ENCODE results near the gene PIP5K1C.

The PIP5K1C gene

DNA sequence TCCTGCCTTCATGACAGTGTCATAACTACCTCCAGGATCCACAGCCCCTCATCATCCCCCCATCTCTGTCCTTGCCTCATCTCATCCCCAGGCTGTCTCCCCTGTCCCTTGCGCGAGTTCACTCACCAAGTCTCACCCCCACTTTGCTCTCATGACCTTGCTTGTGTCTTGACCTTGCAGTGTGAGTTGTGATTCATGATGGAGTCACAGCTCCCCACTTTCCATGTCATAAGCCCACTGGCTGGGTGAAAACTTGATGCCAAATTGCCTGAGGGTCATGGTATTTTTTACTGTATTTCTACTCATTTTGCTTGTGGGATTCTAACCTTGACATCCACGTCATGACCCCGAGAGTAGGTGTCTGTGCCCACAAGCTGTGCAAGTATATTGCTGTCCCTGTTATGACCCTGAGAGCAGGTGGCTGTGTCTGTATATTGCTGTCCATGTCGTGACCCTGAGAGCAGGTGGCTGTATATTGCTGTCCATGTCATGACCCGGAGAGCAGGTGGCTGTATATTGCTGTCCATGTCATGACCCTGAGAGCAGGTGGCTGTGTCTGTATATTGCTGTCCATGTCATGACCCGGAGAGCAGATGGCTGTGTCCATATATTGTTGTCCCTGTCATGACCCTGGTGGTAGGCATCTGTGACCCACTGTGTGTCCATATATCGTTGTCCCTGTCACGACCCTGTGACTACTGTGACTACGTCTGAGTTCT, 37.4 kb upstream of the PIP5K1C start:
- no peak overlapping the region for H2BK15ac ChIP-seq (ENCODE audit: low read depth, poor library complexity, severe bottlenecking)
- no peak overlapping the region for H2BK120ac ChIP-seq (ENCODE audit: low read depth, low read length)
- H3K27me3 ChIP-seq (ENCODE audit: control insufficient read depth in 1 of 2, insufficient read depth in 1 of 2, low read length in 2 of 2): peaks cover 18 to 51% of the 10 kb centered on the region in 2 experiments
- H3K27ac ChIP-seq (ENCODE audit: low read length, poor library complexity, severe bottlenecking): no peak overlapping the region
- WGBS: 87% methylated on average over 10 of the region's 10 CpGs
- H3K79me1 ChIP-seq (replicated peaks; ENCODE audit: low read length, poor library complexity, severe bottlenecking): no peaks in the 10 kb centered on the region
- H3K14ac ChIP-seq (ENCODE audit: low read length in 2 of 2): no peak overlapping the region
- no peak overlapping the region for H3K18ac ChIP-seq (ENCODE audit: low read depth in 1 of 2, low read length in 2 of 2)
- no peak overlapping the region for H4K91ac ChIP-seq (ENCODE audit: low read length)
- H4K8ac ChIP-seq (ENCODE audit: low read length): no peak overlapping the region
- H3K9ac ChIP-seq (ENCODE audit: low read length): no peak overlapping the region
- H2BK12ac ChIP-seq (ENCODE audit: low read length in 2 of 2): no peak overlapping the region
- no peaks in the 10 kb centered on the region for H3K4me1 ChIP-seq (ENCODE audit: control insufficient read depth, insufficient read depth, low read depth, low read length)
- H3K23ac ChIP-seq (ENCODE audit: low read length in 2 of 2): no peak overlapping the region
- H2AFZ ChIP-seq (ENCODE audit: low read depth, low read length): no peak overlapping the region
- H3K9me3 ChIP-seq (ENCODE audit: control insufficient read depth, low read length): no peaks in the 10 kb centered on the region
- DNase-seq: no peak
- no peak overlapping the region for H3K4me3 ChIP-seq (ENCODE audit: insufficient read depth in 1 of 2, low read depth in 1 of 2, low read length in 2 of 2)
- H2BK5ac ChIP-seq (ENCODE audit: low read depth, low read length, poor library complexity, severe bottlenecking): no peak overlapping the region
- no peak overlapping the region for H3K4me2 ChIP-seq (ENCODE audit: low read length, poor library complexity, severe bottlenecking)
- H3K36me3 ChIP-seq (ENCODE audit: control insufficient read depth in 1 of 2, insufficient read depth in 2 of 2, low read depth in 1 of 2, low read length in 2 of 2): peaks cover 0 to 2% of the 10 kb centered on the region in 2 experiments
- no peak overlapping the region for H3K4ac ChIP-seq (ENCODE audit: low read depth in 1 of 2, low read length in 2 of 2)
- no peak overlapping the region for H2AK5ac ChIP-seq (ENCODE audit: low read length, severe bottlenecking)

DNA sequence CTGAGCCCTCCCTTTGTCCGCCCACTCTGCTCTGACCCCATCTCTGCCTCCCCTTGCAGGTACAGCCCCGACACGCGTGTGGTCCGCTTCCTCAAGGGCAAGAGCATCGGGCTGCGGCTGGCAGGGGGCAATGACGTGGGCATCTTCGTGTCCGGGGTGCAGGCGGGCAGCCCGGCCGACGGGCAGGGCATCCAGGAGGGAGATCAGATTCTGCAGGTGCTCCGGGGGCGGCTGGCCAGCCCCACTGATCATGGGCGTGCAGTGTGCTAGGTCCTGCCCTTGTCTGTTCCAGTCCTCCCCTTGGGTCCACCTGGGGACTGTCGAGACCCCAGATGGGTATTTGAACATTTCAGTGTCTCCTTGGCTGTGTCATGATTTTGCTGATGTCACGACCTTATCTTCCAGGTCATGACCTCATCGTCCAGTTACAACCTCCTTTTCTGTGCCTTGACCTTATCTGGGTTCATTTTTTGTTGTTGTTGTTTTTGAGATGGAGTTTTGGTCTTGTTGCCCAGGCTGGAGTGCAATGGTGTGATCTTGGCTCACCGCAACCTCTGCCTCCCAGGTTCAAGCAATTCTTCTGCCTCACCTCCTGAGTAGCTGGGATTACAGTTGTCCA, 35.9 kb upstream of the PIP5K1C start:
- Histone ChIP-seq H3K27me3 (ENCODE audit: control insufficient read depth in 1 of 2, insufficient read depth in 1 of 2, low read length in 2 of 2) (peaks cover 18 to 51% of the 10 kb centered on the region in 2 experiments), H3K4me3 (ENCODE audit: insufficient read depth in 1 of 2, low read depth in 1 of 2, low read length in 2 of 2) (no peak overlapping the region), H4K91ac (ENCODE audit: low read length) (no peak overlapping the region), H2BK12ac (ENCODE audit: low read length in 2 of 2) (no peak overlapping the region), H3K14ac (ENCODE audit: low read length in 2 of 2) (no peak overlapping the region), H3K9ac (ENCODE audit: low read length) (no peak overlapping the region), H3K4me1 (ENCODE audit: control insufficient read depth, insufficient read depth, low read depth, low read length) (no peaks in the 10 kb centered on the region), H3K36me3 (ENCODE audit: control insufficient read depth in 1 of 2, insufficient read depth in 2 of 2, low read depth in 1 of 2, low read length in 2 of 2) (peaks cover 0 to 2% of the 10 kb centered on the region in 2 experiments), H3K18ac (ENCODE audit: low read depth in 1 of 2, low read length in 2 of 2) (no peak overlapping the region), H2BK5ac (ENCODE audit: low read depth, low read length, poor library complexity, severe bottlenecking) (no peak overlapping the region), H4K8ac (ENCODE audit: low read length) (no peak overlapping the region), H2AK5ac (ENCODE audit: low read length, severe bottlenecking) (no peak overlapping the region), H3K9me3 (ENCODE audit: control insufficient read depth, low read length) (no peaks in the 10 kb centered on the region), H3K27ac (ENCODE audit: low read length, poor library complexity, severe bottlenecking) (no peak overlapping the region), H2AFZ (ENCODE audit: low read depth, low read length) (no peak overlapping the region), H2BK120ac (ENCODE audit: low read depth, low read length) (no peak overlapping the region), H3K4me2 (ENCODE audit: low read length, poor library complexity, severe bottlenecking) (no peak overlapping the region), H3K4ac (ENCODE audit: low read depth in 1 of 2, low read length in 2 of 2) (no peak overlapping the region), H3K79me1 (replicated peaks; ENCODE audit: low read length, poor library complexity, severe bottlenecking) (no peaks in the 10 kb centered on the region), H2BK15ac (ENCODE audit: low read depth, poor library complexity, severe bottlenecking) (no peak overlapping the region), H3K23ac (ENCODE audit: low read length in 2 of 2) (peak overlapping the region in 1 of 2 experiments; percentile 15)
- WGBS: 88% methylated on average over 19 of the region's 21 CpGs
- no peak for DNase-seq

DNA sequence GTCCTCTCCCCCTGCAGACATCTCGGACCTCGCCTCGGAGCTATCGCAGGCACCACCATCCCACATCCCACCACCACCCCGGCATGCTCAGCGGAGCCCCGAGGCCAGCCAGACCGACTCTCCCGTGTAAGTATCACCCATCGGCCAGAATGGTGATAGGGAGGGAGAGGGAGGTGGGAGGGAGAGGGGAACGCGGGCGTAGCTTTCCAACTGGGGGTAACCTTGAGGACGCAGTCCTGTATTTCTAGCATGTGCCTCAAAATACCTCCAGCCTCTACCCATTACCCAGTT, 34.0 kb upstream of the PIP5K1C start:
- H3K9ac ChIP-seq (ENCODE audit: low read length): no peak overlapping the region
- H3K27me3 ChIP-seq (ENCODE audit: control insufficient read depth in 1 of 2, insufficient read depth in 1 of 2, low read length in 2 of 2): peaks cover 18 to 49% of the 10 kb centered on the region in 2 experiments
- H3K14ac ChIP-seq (ENCODE audit: low read length in 2 of 2): no peak overlapping the region
- H2AK5ac ChIP-seq (ENCODE audit: low read length, severe bottlenecking): no peak overlapping the region
- H3K4me3 ChIP-seq (ENCODE audit: insufficient read depth in 1 of 2, low read depth in 1 of 2, low read length in 2 of 2): no peak overlapping the region
- no peaks in the 10 kb centered on the region for H3K9me3 ChIP-seq (ENCODE audit: control insufficient read depth, low read length)
- no peak overlapping the region for H2BK120ac ChIP-seq (ENCODE audit: low read depth, low read length)
- no peak overlapping the region for H4K8ac ChIP-seq (ENCODE audit: low read length)
- H3K79me1 ChIP-seq (replicated peaks; ENCODE audit: low read length, poor library complexity, severe bottlenecking): no peaks in the 10 kb centered on the region
- no peak overlapping the region for H3K4ac ChIP-seq (ENCODE audit: low read depth in 1 of 2, low read length in 2 of 2)
- H2BK15ac ChIP-seq (ENCODE audit: low read depth, poor library complexity, severe bottlenecking): no peak overlapping the region
- no peak overlapping the region for H3K27ac ChIP-seq (ENCODE audit: low read length, poor library complexity, severe bottlenecking)
- peaks cover 0 to 2% of the 10 kb centered on the region in 2 experiments for H3K36me3 ChIP-seq (ENCODE audit: control insufficient read depth in 1 of 2, insufficient read depth in 2 of 2, low read depth in 1 of 2, low read length in 2 of 2)
- DNase-seq: no peak
- H3K4me1 ChIP-seq (ENCODE audit: control insufficient read depth, insufficient read depth, low read depth, low read length): no peaks in the 10 kb centered on the region
- H3K18ac ChIP-seq (ENCODE audit: low read depth in 1 of 2, low read length in 2 of 2): no peak overlapping the region
- no peak overlapping the region for H2BK12ac ChIP-seq (ENCODE audit: low read length in 2 of 2)
- H2BK5ac ChIP-seq (ENCODE audit: low read depth, low read length, poor library complexity, severe bottlenecking): no peak overlapping the region
- H2AFZ ChIP-seq (ENCODE audit: low read depth, low read length): no peak overlapping the region
- H3K23ac ChIP-seq (ENCODE audit: low read length in 2 of 2): no peak overlapping the region
- no peak overlapping the region for H4K91ac ChIP-seq (ENCODE audit: low read length)
- no peak overlapping the region for H3K4me2 ChIP-seq (ENCODE audit: low read length, poor library complexity, severe bottlenecking)
- 100% methylated on average over 1 of the region's 14 CpGs for WGBS

DNA sequence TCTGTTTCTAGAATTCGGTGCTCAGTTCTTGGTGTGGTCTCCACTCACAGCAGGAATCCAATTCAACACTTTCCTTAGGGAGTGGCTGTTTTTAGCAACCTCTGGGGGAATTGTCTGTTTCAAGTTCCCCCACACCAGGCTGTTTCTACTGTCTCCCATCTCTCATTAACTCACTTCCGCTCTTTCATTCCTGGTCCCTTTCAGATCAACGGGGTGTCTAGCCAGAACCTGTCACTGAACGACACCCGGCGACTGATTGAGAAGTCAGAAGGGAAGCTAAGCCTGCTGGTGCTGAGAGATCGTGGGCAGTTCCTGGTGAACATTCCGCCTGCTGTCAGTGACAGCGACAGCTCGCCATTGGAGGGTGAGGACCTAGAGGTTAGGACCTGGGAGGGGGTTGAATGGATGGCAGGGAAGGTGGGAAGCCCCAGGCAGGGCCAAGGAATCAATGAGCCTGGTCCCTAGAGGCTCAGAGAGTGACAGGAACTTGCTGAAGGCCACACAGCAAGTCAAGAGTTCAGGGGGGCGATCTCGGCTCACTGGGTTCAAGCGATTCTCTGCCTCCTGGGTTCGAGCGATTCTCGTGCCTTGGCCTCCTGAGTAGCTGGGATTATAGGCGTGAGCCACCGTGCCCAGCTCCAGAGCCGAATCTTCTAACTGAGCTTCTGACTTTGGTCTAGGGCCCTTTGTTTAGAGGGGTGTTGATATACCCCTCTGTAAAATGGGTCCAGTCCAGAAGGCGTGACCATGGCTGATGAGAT, 33.5 kb upstream of the PIP5K1C start:
- no peak overlapping the region for H3K9ac ChIP-seq (ENCODE audit: low read length)
- no peak overlapping the region for H2BK12ac ChIP-seq (ENCODE audit: low read length in 2 of 2)
- DNase-seq: no peak
- WGBS: 88% methylated on average over 18 of the region's 20 CpGs
- H3K4me3 ChIP-seq (ENCODE audit: insufficient read depth in 1 of 2, low read depth in 1 of 2, low read length in 2 of 2): no peak overlapping the region
- H2AFZ ChIP-seq (ENCODE audit: low read depth, low read length): no peak overlapping the region
- no peak overlapping the region for H3K18ac ChIP-seq (ENCODE audit: low read depth in 1 of 2, low read length in 2 of 2)
- no peaks in the 10 kb centered on the region for H3K79me1 ChIP-seq (replicated peaks; ENCODE audit: low read length, poor library complexity, severe bottlenecking)
- peak overlapping the region in 1 of 2 experiments; percentile 68 for H3K23ac ChIP-seq (ENCODE audit: low read length in 2 of 2)
- H2BK5ac ChIP-seq (ENCODE audit: low read depth, low read length, poor library complexity, severe bottlenecking): no peak overlapping the region
- H3K9me3 ChIP-seq (ENCODE audit: control insufficient read depth, low read length): no peaks in the 10 kb centered on the region
- no peak overlapping the region for H2AK5ac ChIP-seq (ENCODE audit: low read length, severe bottlenecking)
- no peaks in the 10 kb centered on the region for H3K4me1 ChIP-seq (ENCODE audit: control insufficient read depth, insufficient read depth, low read depth, low read length)
- H2BK15ac ChIP-seq (ENCODE audit: low read depth, poor library complexity, severe bottlenecking): no peak overlapping the region
- H3K14ac ChIP-seq (ENCODE audit: low read length in 2 of 2): peak overlapping the region in 1 of 2 experiments; percentile 88
- peaks cover 18 to 46% of the 10 kb centered on the region in 2 experiments for H3K27me3 ChIP-seq (ENCODE audit: control insufficient read depth in 1 of 2, insufficient read depth in 1 of 2, low read length in 2 of 2)
- H4K8ac ChIP-seq (ENCODE audit: low read length): no peak overlapping the region
- H3K4me2 ChIP-seq (ENCODE audit: low read length, poor library complexity, severe bottlenecking): no peak overlapping the region
- no peak overlapping the region for H3K4ac ChIP-seq (ENCODE audit: low read depth in 1 of 2, low read length in 2 of 2)
- H4K91ac ChIP-seq (ENCODE audit: low read length): no peak overlapping the region
- peaks cover 0 to 2% of the 10 kb centered on the region in 2 experiments for H3K36me3 ChIP-seq (ENCODE audit: control insufficient read depth in 1 of 2, insufficient read depth in 2 of 2, low read depth in 1 of 2, low read length in 2 of 2)
- H3K27ac ChIP-seq (ENCODE audit: low read length, poor library complexity, severe bottlenecking): no peak overlapping the region
- no peak overlapping the region for H2BK120ac ChIP-seq (ENCODE audit: low read depth, low read length)

Measured in mesenchymal stem cell (in vitro differentiated cells and primary cell).